HG02852 (cell line): Measurements from ENCODE around the gene ITIH2.
A peak's percentile ranks its signal among the peaks of the same experiment; 100 is the strongest.
"Not testable (repeated sequence)": the region's sequence is repeated elsewhere in the genome, so short reads cannot be mapped to it uniquely, and the experiment has no call there.

Experiments
- ATAC-seq: cut with Tn5 transposase; IDR thresholded peaks from one replicate; pipeline ENCODE4 v1.9.1; 2021; ENCODE audit warnings: mild to moderate bottlenecking, moderate library complexity; ENCODE audit not compliant: unreplicated experiment

The ITIH2 gene

DNA sequence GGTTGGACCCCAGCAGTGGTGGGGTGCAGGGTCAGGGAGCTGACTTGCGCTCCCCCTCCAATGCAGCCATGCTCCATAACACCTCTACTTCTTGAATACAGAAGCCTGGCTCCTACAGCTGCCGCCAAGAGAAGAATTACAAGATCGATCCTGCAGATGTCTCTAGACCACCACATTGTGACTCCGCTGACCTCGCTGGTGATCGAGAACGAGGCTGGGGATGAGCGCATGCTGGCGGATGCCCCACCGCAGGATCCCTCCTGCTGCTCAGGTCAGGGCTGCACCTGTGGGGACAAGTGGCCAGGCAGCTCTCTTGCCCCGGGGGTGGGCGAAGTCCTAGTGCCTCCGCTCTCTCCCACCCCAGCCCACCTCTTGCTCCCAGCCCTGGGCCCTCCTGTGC is 31.7 kb downstream of the ITIH2 start:
- no peak for ATAC-seq

GRCh38 chr10:7738536-7739407 is 35.7 kb downstream of the ITIH2 start:
- no peak for ATAC-seq

DNA sequence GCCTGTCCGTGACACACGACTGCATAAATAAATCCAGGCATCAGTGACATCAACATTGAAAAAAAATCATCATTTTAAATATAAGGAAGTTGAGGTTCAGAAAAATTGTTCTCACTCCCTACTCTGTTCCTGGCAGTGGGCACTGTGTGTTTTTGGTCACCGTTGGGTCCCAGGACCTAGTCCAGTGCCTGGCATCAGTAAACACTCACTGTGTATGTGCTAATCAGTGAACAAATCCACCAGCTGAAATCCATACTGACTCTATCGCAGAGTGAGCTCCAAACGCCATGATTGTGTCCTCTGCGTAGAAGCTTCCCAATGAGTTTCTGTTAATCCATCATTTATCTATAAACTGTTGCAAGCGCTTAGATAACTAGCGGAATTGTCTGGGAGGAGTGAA is 41.2 kb downstream of the ITIH2 start:
- ATAC-seq = no peak

DNA sequence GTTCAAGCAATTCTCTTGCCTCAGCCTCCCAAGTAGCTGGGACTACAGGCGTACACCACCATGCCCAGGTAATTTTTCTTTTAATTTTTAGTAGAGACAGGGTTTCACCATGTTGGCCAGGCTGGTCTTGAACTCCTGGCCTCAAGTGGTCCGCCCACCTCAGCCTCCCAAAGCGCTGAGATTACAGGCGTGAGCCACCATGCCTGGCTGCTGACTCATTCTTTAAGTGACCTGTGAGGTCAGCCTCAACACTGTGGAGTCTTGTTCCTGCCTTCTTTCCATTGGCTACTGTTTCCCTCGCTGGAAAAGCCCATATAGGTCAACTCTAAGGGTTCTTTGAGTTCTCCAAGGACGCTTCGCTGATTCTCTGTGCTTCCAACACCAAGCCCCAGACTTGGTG is 45.5 kb downstream of the ITIH2 start:
- ATAC-seq = not testable (repeated sequence)

- ATAC-seq = no peak
Measured at GRCh38 chr10:7750222-7750621, 47.1 kb downstream of the ITIH2 start.

DNA sequence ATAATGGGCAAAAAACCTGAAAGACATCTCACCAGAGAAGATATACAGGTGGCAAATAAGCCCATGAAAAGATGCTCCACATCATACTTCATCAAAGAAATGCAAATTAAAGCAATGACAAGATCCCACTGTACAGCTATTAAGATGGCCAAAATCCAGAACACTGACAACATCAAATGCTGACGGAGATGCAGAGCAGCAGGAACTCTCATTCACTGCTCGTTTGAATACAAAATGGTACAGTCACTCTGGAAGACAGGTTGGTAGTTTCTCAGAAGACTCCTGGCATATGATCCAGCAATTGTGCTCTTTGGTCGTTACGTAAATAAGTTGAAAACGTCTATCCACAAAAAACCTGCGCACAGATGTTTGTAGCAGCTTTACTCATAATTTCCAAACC is 49.1 kb downstream of the ITIH2 start:
- ATAC-seq = no peak

- ATAC-seq = no peak
Measured at GRCh38 chr10:7755103-7755502, 52.0 kb downstream of the ITIH2 start.

GRCh38 chr10:7756360-7756992 is 53.4 kb downstream of the ITIH2 start:
- no peak for ATAC-seq

GRCh38 chr10:7763929-7764328 is 60.8 kb downstream of the ITIH2 start:
- no peak for ATAC-seq

DNA sequence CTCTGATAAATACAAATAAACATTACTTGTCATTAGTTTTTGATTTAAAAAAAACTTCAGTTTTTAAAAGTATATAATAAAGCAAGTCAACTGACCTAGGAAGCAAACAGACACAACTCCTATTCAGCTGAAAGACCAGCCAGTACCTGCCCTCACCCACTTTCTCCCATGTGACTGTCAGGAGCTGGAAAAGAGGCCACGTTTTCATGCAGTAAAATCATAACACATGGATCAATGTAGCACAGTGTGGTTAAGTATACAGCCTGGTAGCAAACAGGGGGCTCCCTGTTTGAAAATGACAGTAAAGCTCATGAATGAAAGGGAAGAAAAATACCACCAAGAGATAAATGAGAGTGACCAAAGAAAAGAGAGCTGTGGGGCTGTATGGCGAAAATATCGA is 63.1 kb downstream of the ITIH2 start:
- no peak for ATAC-seq

GRCh38 chr10:7767209-7767608 is 64.1 kb downstream of the ITIH2 start:
- no peak for ATAC-seq

GRCh38 chr10:7768417-7768816 is 65.3 kb downstream of the ITIH2 start:
- no peak for ATAC-seq

GRCh38 chr10:7773845-7774801 is 71.0 kb downstream of the ITIH2 start:
- no peak for ATAC-seq

DNA sequence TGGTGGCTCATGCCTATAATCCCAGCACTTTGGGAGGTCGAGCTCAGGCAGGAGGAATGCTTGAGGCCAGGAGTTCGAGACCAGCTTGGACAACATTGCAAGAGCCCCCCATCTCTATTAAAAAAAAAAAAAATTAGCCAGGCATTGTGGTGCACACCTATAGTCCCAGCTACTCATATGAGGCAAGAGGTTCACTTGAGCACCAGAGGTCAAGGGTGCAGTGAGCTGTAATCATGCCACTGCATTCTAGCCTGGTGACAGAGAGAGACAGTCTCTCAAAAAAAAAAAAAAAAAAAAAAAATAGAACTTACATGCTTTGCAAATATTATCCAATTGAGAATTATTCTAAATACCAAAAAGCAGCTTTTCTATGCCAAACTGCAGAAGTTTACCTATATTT is 73.7 kb downstream of the ITIH2 start:
- no peak for ATAC-seq

DNA sequence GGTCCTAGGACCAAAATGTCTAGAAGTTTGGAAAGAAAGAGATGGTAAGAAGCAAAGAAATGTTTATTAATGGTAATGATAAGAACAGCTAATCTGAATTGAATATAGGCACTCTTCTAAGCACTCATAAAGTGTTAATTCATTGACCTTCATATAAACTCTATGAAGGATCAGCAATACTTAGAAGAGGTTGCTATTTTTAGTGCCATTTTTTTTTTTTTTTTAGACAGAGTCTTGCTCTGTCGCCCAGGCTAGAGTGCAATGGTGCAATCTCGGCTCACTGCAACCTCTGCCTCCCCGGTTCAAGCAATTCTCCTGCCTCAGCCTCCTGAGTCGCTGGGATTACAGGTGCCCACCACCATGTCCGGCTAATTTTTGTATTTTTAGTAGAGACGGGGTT is 79.1 kb downstream of the ITIH2 start:
- not testable (repeated sequence) for ATAC-seq

DNA sequence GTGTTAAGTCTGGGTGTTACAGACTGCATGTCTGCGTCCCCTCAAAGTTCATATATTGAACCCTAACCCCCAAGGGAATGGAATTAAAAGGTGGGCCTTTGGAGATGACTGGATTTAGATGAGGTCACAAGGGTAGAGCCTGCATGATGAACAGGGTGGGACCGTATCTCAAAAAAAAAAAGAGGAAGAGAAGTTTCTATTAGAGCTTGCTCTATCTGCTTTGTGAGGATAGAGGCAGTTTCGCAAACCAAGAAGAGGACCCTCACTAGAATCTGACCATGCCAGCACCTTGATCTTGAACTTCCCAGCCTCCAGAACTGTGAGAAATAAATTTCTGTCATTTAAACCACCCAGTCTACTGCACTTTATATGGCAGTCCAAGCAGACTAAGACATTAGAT is 83.3 kb downstream of the ITIH2 start:
- ATAC-seq = no peak

DNA sequence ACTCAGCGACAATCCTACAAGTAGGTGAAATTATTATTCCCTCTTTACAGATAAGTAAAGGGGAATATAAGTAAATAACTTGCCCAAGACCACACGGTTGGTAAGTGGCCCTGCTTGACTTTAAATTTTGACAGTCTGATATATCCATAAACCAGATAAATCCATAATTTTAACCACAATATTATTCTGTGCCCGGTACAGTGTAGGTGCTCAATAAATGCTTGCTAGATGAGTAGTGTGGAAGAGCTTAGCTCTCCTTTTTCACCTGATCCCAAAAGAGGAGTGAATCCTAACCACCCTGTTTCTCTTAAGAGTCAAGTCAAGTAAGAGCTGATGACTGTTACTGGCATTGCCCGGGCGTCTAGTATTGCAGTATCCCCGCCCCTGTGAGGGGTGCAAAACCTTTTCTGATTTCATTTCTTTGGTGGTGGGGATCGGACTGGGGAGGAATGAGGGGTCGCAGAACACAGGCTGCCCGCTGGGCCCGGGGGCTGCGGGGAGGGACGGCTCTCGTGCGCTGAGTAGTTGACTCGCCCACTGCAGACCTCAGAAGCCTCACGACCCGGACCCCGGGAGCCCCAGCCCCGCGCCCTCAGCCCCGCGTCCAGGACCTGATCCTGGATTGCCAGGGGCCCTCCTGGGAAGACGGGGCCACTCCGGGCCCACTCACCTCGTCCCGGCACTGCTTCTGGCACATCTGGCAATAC is 84.2 kb downstream of the ITIH2 start:
- peak; percentile 11 for ATAC-seq

DNA sequence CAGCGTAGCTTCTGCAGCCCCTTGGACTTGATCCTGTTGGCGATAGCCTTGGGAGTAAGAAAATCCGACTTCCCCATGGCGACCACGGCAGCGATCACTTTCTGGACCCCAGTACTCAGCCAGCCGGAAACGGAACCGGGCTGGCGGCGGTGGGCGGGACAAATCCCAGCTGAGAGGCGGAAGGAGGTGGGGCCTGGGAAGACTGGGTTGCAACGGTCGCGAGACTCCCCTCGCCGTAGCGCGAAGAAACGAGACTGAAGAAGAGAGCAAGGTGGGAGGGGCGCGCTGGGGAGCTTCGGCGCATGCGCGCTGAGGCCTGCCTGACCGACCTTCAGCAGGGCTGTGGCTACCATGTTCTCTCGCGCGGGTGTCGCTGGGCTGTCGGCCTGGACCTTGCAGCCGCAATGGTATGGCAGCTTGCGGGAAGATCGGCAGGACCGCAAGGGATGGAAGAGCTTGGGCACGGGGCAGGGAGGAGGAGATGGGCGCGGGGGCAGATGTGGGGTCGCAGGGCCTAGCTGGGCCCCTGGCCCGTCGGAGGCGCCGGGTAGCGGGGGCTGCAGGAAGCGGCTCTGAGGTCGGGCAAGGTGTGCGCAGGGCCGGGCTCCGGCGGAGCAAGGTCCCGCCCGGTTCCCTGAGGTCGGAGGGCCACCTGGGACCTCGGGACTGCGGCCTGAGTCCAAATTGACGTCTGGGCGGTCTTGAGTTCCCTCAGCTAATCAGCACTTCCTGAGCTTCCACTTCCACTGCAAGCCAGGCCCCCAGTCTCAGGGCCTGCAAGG is 84.9 kb downstream of the ITIH2 start, which contains the start of the genes ATP5F1C and KIN:
ATP5F1C (plus strand) TSS at position 321 of the 782 bp plus-strand sequence; CDS start at position 352, 31 bp downstream.
KIN (minus strand) TSS at position 137 of the 782 bp plus-strand sequence; CDS start at position 77, 60 bp downstream.
- ATAC-seq = peak; percentile 92

- peak; percentile 20 for ATAC-seq
Measured at GRCh38 chr10:7788639-7789286, 85.6 kb downstream of the ITIH2 start.
